Keratinocyte (primary cell): ENCODE results near the gene GRK5. TPM values are rescaled to one million over a fixed set of nuclear protein-coding genes. Genes with fewer than 3 reads are reported as not detected.

Experiments
- DNase-seq: peaks from one replicate; pipeline ENCODE4 v3.0.0-alpha.2; 2011; ENCODE audit warnings: low read depth, missing footprints, low spot score
- FAIRE-seq: peaks from 2 replicates; lab custom pipeline; 2011; peaks lifted over from hg19 to GRCh38; lab: Jason Lieb, UNC
- H2AFZ ChIP-seq: 2 replicates; pipeline ENCODE4 v1.6.0; 2012; ENCODE audit warnings: low read length, control low read depth, inconsistent platforms; ENCODE audit not compliant: control insufficient read depth
- H3K27ac ChIP-seq: 2 replicates; pipeline ENCODE4 v1.5.1; 2011; ENCODE audit warnings: low read length; ENCODE audit not compliant: control insufficient read depth, insufficient read depth
- H3K27me3 ChIP-seq: 3 replicates; pipeline ENCODE4 v1.6.0; 2011; ENCODE audit warnings: low read length; ENCODE audit not compliant: control insufficient read depth, insufficient read depth; ENCODE audit errors: extremely low read depth
- H3K36me3 ChIP-seq, 2 experiments: 2 replicates in 1 of 2; 3 replicates in 1 of 2; pipeline ENCODE4 v1.5.1; 2011; ENCODE audit warnings: low read length in 2 of 2, mild to moderate bottlenecking in 1 of 2; ENCODE audit not compliant: control insufficient read depth in 2 of 2, insufficient read depth in 2 of 2; ENCODE audit errors: extremely low read depth in 1 of 2
- H3K4me1 ChIP-seq: 3 replicates; pipeline ENCODE4 v1.5.1; 2011; ENCODE audit warnings: low read length; ENCODE audit not compliant: control insufficient read depth, insufficient read depth; ENCODE audit errors: extremely low read depth
- H3K4me2 ChIP-seq: 3 replicates; pipeline ENCODE4 v1.6.0; 2011; ENCODE audit warnings: low read depth, low read length; ENCODE audit not compliant: control insufficient read depth, insufficient read depth; ENCODE audit errors: extremely low read depth
- H3K4me3 ChIP-seq, 3 experiments: fragments of 200-600 bp in 1 of 3; sonication (generic) in 1 of 3; 2 replicates in 2 of 3; 3 replicates in 1 of 3; pipeline ENCODE4 v1.5.1; 2011 to 2016; ENCODE audit warnings: low read length in 3 of 3, mild to moderate bottlenecking in 3 of 3, control low read depth in 2 of 3, inconsistent platforms in 1 of 3, low read depth in 1 of 3, mixed read lengths in 1 of 3, mixed run types in 1 of 3, moderate library complexity in 1 of 3; ENCODE audit not compliant: control insufficient read depth in 2 of 3, insufficient read depth in 2 of 3; ENCODE audit errors: extremely low read depth in 1 of 3
- H3K79me2 ChIP-seq: 2 replicates; pipeline ENCODE4 v1.6.0; 2012; ENCODE audit warnings: low read length; ENCODE audit not compliant: control insufficient read depth, insufficient read depth
- H3K9ac ChIP-seq: 3 replicates; pipeline ENCODE4 v1.6.0; 2011; ENCODE audit warnings: low read length; ENCODE audit not compliant: control insufficient read depth, insufficient read depth; ENCODE audit errors: extremely low read depth
- H3K9me1 ChIP-seq: 3 replicates; pipeline ENCODE4 v1.6.0; 2011; ENCODE audit warnings: low read length; ENCODE audit not compliant: control insufficient read depth, insufficient read depth; ENCODE audit errors: extremely low read depth
- H3K9me3 ChIP-seq: 2 replicates; pipeline ENCODE4 v1.5.1; 2012; ENCODE audit warnings: low read depth, low read length; ENCODE audit not compliant: control insufficient read depth
- H4K20me1 ChIP-seq: 3 replicates; pipeline ENCODE4 v1.6.0; 2011; ENCODE audit warnings: low read length; ENCODE audit not compliant: control insufficient read depth, insufficient read depth; ENCODE audit errors: extremely low read depth
- CTCF ChIP-seq, 3 experiments: IDR thresholded peaks in 1 of 3; conservative IDR thresholded peaks in 1 of 3; optimal IDR thresholded peaks in 1 of 3; 2 replicates in 2 of 3; 3 replicates in 1 of 3; pipeline versions ENCODE3 to v1.5.1; 2011; ENCODE audit warnings: low read length in 3 of 3, mild to moderate bottlenecking in 3 of 3, moderate library complexity in 2 of 3, control low read depth in 1 of 3, inconsistent platforms in 1 of 3; ENCODE audit not compliant: insufficient read depth in 2 of 3; ENCODE audit errors: extremely low read depth in 1 of 3
- EZH2 ChIP-seq: IDR thresholded peaks from one replicate; pipeline ENCODE4 v1.6.1; 2012; ENCODE audit warnings: inconsistent platforms, mild to moderate bottlenecking, low read length, moderate library complexity
- dilution Hi-C: fragments of 300-500 bp; cut with MboI; formaldehyde crosslinking; loops from one replicate; pipeline ENCODE4 v1.7.0; 2020; ENCODE audit warnings: low sequenced_read_pairs; ENCODE audit not compliant: extremely low pct_ligation_motif_present
- polyA plus RNA-seq, 5 experiments: library from polyadenylated mRNA; depleted of rRNA in 3 of 5; stranded (reverse) in 3 of 5; stranded (forward) in 1 of 5; unstranded in 1 of 5; fragments of >200 nt; gene quantifications; 1 replicate in 1 of 5; 2 replicates in 3 of 5; 3 replicates in 1 of 5; pipeline versions ENCODE4 v1.2.1 to v1.2.3, GENCODE V29; 2011 to 2012; ENCODE audit warnings: missing spikeins in 2 of 5, low read depth in 1 of 5, low replicate concordance in 1 of 5

The GRK5 gene
- polyA plus RNA-seq, 1 donor (not counting 4 experiments of a cell fraction or from before 2014, with no cell fraction given) = 7.6 TPM

- no peaks in the 10 kb centered on the region for H3K27me3 ChIP-seq
- no peak for DNase-seq
- TF ChIP-seq CTCF (optimal IDR thresholded peaks at IDR 0.05 in 1 of 3, IDR thresholded peaks at IDR 0.05 in 1 of 3, conservative IDR thresholded peaks at IDR 0.05 in 1 of 3; ENCODE audit: extremely low read depth in 1 of 3, insufficient read depth in 2 of 3, low read length in 3 of 3) (no peak), EZH2 (no peak)
- H3K4me2 ChIP-seq = no peak overlapping the region
- dilution Hi-C loops = no loop called here
- no peak for FAIRE-seq
- no peaks in the 10 kb centered on the region for H3K9me3 ChIP-seq
- H3K27ac ChIP-seq = no peak overlapping the region
- H3K9ac ChIP-seq = no peak overlapping the region
- H3K4me1 ChIP-seq = no peaks in the 10 kb centered on the region
- H3K79me2 ChIP-seq = peaks cover 2% of the 10 kb centered on the region
- no peaks in the 10 kb centered on the region for H3K9me1 ChIP-seq
- no peak overlapping the region for H2AFZ ChIP-seq
- no peak overlapping the region for H3K4me3 ChIP-seq
- H4K20me1 ChIP-seq = no peaks in the 10 kb centered on the region
- no peaks in the 10 kb centered on the region for H3K36me3 ChIP-seq
These were observed 82.0 kb downstream of the GRK5 start for GRCh38 chr10:119289227-119289920.

DNA sequence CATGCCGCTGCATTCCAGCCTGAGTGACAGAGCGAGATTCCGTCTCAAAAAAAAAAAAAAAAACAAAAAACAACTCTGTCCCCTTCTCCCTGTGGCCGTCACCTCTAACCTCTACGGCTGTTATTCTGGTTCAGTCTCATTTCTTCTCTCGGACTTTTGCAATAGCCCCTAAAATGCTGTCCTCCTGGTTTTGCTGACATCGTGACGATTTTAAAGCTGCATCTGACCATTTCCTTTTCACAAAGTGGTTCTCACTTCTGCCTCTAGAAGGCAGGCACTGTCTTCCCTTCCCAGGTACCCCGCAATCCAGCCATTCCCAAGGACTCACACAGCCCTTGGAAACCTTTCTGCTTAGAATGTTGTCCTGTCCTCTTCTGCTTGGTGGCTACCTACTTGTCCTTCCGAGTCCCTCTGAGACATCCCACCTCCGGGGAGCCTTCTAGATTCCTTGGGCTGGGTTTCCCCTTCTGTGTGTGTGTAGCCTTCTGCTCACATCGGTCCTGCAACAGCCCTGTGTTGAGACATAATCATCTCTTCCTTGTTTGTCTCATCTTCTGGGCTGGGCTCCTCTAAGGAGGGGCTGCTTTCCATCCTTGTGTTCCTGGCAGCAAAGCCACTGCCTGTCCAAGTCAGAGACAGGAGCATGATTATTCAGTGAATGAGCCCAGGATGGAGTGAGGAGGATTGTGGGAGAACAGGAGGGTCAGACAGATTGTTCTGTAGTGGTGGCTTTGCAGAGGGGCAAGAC lies 83.1 kb downstream of the GRK5 start:
- no peak overlapping the region for H3K4me3 ChIP-seq
- FAIRE-seq = no peak
- H4K20me1 ChIP-seq = no peaks in the 10 kb centered on the region
- H3K79me2 ChIP-seq = peaks cover 2% of the 10 kb centered on the region
- H3K36me3 ChIP-seq = no peaks in the 10 kb centered on the region
- TF ChIP-seq EZH2 (no peak), CTCF (optimal IDR thresholded peaks at IDR 0.05 in 1 of 3, IDR thresholded peaks at IDR 0.05 in 1 of 3, conservative IDR thresholded peaks at IDR 0.05 in 1 of 3; ENCODE audit: extremely low read depth in 1 of 3, insufficient read depth in 2 of 3, low read length in 3 of 3) (peak; percentile 6 to 43 (median 27))
- H3K9ac ChIP-seq = no peak overlapping the region
- H2AFZ ChIP-seq = no peak overlapping the region
- dilution Hi-C loops = no loop called here
- H3K4me2 ChIP-seq = no peak overlapping the region
- H3K9me1 ChIP-seq = no peaks in the 10 kb centered on the region
- no peak for DNase-seq
- H3K27me3 ChIP-seq = no peaks in the 10 kb centered on the region
- no peak overlapping the region for H3K27ac ChIP-seq
- H3K9me3 ChIP-seq = no peaks in the 10 kb centered on the region
- H3K4me1 ChIP-seq = no peaks in the 10 kb centered on the region
